MCF 10A (cell line): ENCODE data around the gene MZT2B. TPM values are rescaled to one million over a fixed set of nuclear protein-coding genes. Genes with fewer than 3 reads are reported as not detected.
A peak's percentile ranks its signal among the peaks of the same experiment; 100 is the strongest.
"Not testable (repeated sequence)": the region's sequence is repeated elsewhere in the genome, so short reads cannot be mapped to it uniquely, and the experiment has no call there.

Experiments used
- Bru-seq: library from RNA; stranded (reverse); fragments of 400-500 nt; gene quantifications from one replicate; lab custom pipeline; 2021; lab: Mats Ljungman, UMichigan
- BruChase-seq, 2 experiments: library from RNA; stranded (reverse); fragments of 400-500 nt; gene quantifications; one replicate each; lab custom pipeline; 2021; lab: Mats Ljungman, UMichigan
- BruUV-seq: library from RNA; stranded (reverse); fragments of 400-500 nt; replicated peaks from 2 replicates; lab custom pipeline; 2021; lab: Mats Ljungman, UMichigan
- CTCF ChIA-PET: fragments of 300-600 bp; sonication (Branson Sonifier 250); formaldehyde crosslinking; extraction: SDS; loops from one replicate; lab custom pipeline; 2021; ENCODE audit warnings: antibody characterized with exemption, inconsistent platforms; lab: Yijun Ruan, JAX
- POLR2A ChIA-PET: fragments of 300-600, 350-650 bp; sonication (Branson Sonifier 250); formaldehyde crosslinking; extraction: SDS; loops from one replicate; lab custom pipeline; 2020; ENCODE audit warnings: antibody characterized with exemption, inconsistent platforms; lab: Yijun Ruan, JAX
- DNase-seq: peaks from one replicate; pipeline ENCODE4 v3.0.0-alpha.2; 2018; ENCODE audit not compliant: unreplicated experiment
- H3K27ac Mint-ChIP-seq: one replicate; pipeline ENCODE4 v1.8.0; 2022; ENCODE audit warnings: mild to moderate bottlenecking, low read depth, mixed read lengths; ENCODE audit not compliant: unreplicated experiment
- H3K27me3 Mint-ChIP-seq: one replicate; pipeline ENCODE4 v1.8.0; 2022; ENCODE audit warnings: mixed read lengths; ENCODE audit not compliant: insufficient read depth, unreplicated experiment
- H3K36me3 Mint-ChIP-seq: one replicate; pipeline ENCODE4 v1.8.0; 2022; ENCODE audit warnings: mild to moderate bottlenecking, moderate library complexity, mixed read lengths; ENCODE audit not compliant: insufficient read depth, unreplicated experiment
- H3K4me1 Mint-ChIP-seq: one replicate; pipeline ENCODE4 v1.8.0; 2022; ENCODE audit warnings: mixed read lengths; ENCODE audit not compliant: insufficient read depth, unreplicated experiment
- H3K4me3 Mint-ChIP-seq: one replicate; pipeline ENCODE4 v1.8.0; 2022; ENCODE audit warnings: mild to moderate bottlenecking, moderate library complexity, mixed read lengths; ENCODE audit not compliant: unreplicated experiment
- H3K9me3 Mint-ChIP-seq: one replicate; pipeline ENCODE4 v1.8.0; 2022; ENCODE audit warnings: mixed read lengths; ENCODE audit not compliant: unreplicated experiment
- CTCF ChIP-seq: fragments of 200-600 bp; IDR thresholded peaks from one replicate; pipeline ENCODE4 v1.8.0; 2022; ENCODE audit warnings: antibody characterized with exemption, mild to moderate bottlenecking; ENCODE audit not compliant: unreplicated experiment
- intact Hi-C: fragments of 100-400 bp; cut with micrococcal nuclease; formaldehyde crosslinking; loops from 2 replicates; pipeline ENCODE4 v1.14.1; 2022
- long read RNA-seq: library from polyadenylated mRNA; stranded (forward); transcript quantifications from one replicate; pipeline ENCODE4 v2.0.0, GENCODE V29; 2022
- total RNA-seq: library from RNA; stranded (reverse); gene quantifications from 2 replicates; pipeline ENCODE4 v1.2.3, GENCODE V29; 2022

MZT2B gene
- total RNA-seq: 402 and 427 TPM in 2 replicates
- Bru-seq, nascent RNA: percentile 73 among the genes with signal in this experiment
- percentile 68 among the genes with signal in this experiment for BruChase-seq, experiment 1, labeled RNA remaining after a 6-hour chase
- percentile 64 among the genes with signal in this experiment for BruChase-seq, experiment 2, labeled RNA remaining after a 2-hour chase
- long read RNA-seq, transcript MZT2B-204 (2 exons, 401 nt): minor isoform, 11 of 405 reads
- long read RNA-seq, transcript MZT2B-206 (2 exons, 480 nt): minor isoform, 8 of 405 reads
- long read RNA-seq, transcript MZT2B-203 (3 exons, 455 nt): minor isoform, 6 of 405 reads
- long read RNA-seq, transcript MZT2B-201 (3 exons, 933 nt): major isoform, 360 of 405 reads
- long read RNA-seq, partial matches to known transcripts: 0 of 405 reads
- long read RNA-seq, other reads (novel, unspliced or antisense): 19 of 405 reads

- H3K27me3 Mint-ChIP-seq, H3K9me3 Mint-ChIP-seq, H3K4me1 Mint-ChIP-seq: not testable (repeated sequence)
- TF ChIP-seq CTCF: peak; percentile 52
- DNase-seq: peak; percentile 85
- Mint-ChIP-seq H3K4me3 (peak within 1 kb of the TSS; percentile 85), H3K36me3 (peaks cover 16% of the 10 kb centered on the region), H3K27ac (peak within 1 kb of the TSS; percentile 92)
- CTCF ChIA-PET: interaction anchor here (0.6 to 5.7 kb wide), 7 partner anchors 146 to 582 kb away, joined by 3 to 90 read pairs (median 4); partner anchors contain the start of genes IMP4 and PTPN18
- POLR2A ChIA-PET: interaction anchor here (0.9 to 4.0 kb wide), 10 partner anchors 9 to 173 kb away, joined by 3 to 61 read pairs (median 6); partner anchors contain the start of gene IMP4
- intact Hi-C loops: loop anchor here (1.0 to 10.0 kb wide), 2 partner anchors 73 to 150 kb away; no protein-coding TSS in a partner anchor
- TSS peak; percentile 57 for BruUV-seq
Observed at GRCh38 chr2:130181880-130182682, at the start of gene MZT2B. Gene MZT2B, plus strand, starts transcription at chr2:130182262. Its CDS starts 21 bp downstream, at chr2:130182283.

GRCh38 chr2:130135692-130136541 is 46.1 kb upstream of the MZT2B start:
- TF ChIP-seq CTCF: no peak
- no TSS peak for BruUV-seq
- H3K4me1 Mint-ChIP-seq: no peaks in the 10 kb centered on the region
- no peak overlapping the region for H3K4me3 Mint-ChIP-seq
- H3K36me3 Mint-ChIP-seq: no peaks in the 10 kb centered on the region
- H3K27me3 Mint-ChIP-seq: peaks cover 34% of the 10 kb centered on the region
- H3K27ac Mint-ChIP-seq: no peak overlapping the region
- no peaks in the 10 kb centered on the region for H3K9me3 Mint-ChIP-seq
- ChIA-PET POLR2A (no interaction called here), CTCF (interaction anchor here (0.8 kb wide), 1 partner anchor 1209 kb away, joined by 4 read pairs; no protein-coding TSS in a partner anchor)
- DNase-seq: no peak
- intact Hi-C loops: no loop called here

GRCh38 chr2:130136546-130136945 is 45.5 kb upstream of the MZT2B start:
- H3K36me3 Mint-ChIP-seq, H3K9me3 Mint-ChIP-seq, H3K27ac Mint-ChIP-seq, H3K4me3 Mint-ChIP-seq, CTCF ChIA-PET, H3K4me1 Mint-ChIP-seq, POLR2A ChIA-PET, DNase-seq, intact Hi-C loops, BruUV-seq: not testable (repeated sequence)
- peaks cover 33% of the 10 kb centered on the region for H3K27me3 Mint-ChIP-seq

GRCh38 chr2:130137118-130137517 is 44.9 kb upstream of the MZT2B start:
- POLR2A ChIA-PET, H3K4me1 Mint-ChIP-seq, H3K27ac Mint-ChIP-seq, BruUV-seq, intact Hi-C loops, DNase-seq, H3K9me3 Mint-ChIP-seq, CTCF ChIA-PET, H3K36me3 Mint-ChIP-seq, H3K4me3 Mint-ChIP-seq: not testable (repeated sequence)
- peaks cover 28% of the 10 kb centered on the region for H3K27me3 Mint-ChIP-seq

GRCh38 chr2:130138326-130138725 is 43.7 kb upstream of the MZT2B start:
- H3K36me3 Mint-ChIP-seq, H3K27ac Mint-ChIP-seq, H3K4me3 Mint-ChIP-seq, CTCF ChIA-PET, POLR2A ChIA-PET, DNase-seq, BruUV-seq, H3K9me3 Mint-ChIP-seq, intact Hi-C loops, H3K4me1 Mint-ChIP-seq: not testable (repeated sequence)
- peaks cover 17% of the 10 kb centered on the region for H3K27me3 Mint-ChIP-seq

GRCh38 chr2:130138841-130139251 is 43.2 kb upstream of the MZT2B start:
- POLR2A ChIA-PET, H3K36me3 Mint-ChIP-seq, DNase-seq, BruUV-seq, CTCF ChIA-PET, H3K27ac Mint-ChIP-seq, H3K4me1 Mint-ChIP-seq, H3K9me3 Mint-ChIP-seq, H3K4me3 Mint-ChIP-seq, intact Hi-C loops: not testable (repeated sequence)
- H3K27me3 Mint-ChIP-seq: peaks cover 16% of the 10 kb centered on the region
